Tibial nerve (tissue), 4 donors: ENCODE measurements around the gene SH3RF3.

ENCODE experiments used
- EP300 ChIP-seq, 2 donors: sonication (generic); formaldehyde crosslinking; IDR thresholded peaks; one replicate each; pipeline ENCODE4 v1.6.1; 2017; ENCODE audit warnings: antibody characterized with exemption in 2 of 2, mild to moderate bottlenecking in 1 of 2
- TF ChIP-seq, protein P1 (sequence below), 5 experiments: fragments of 200-600 bp in 3 of 5; fragments of 450-650 bp in 2 of 5; sonication (generic) in 3 of 5; IDR thresholded peaks; one replicate each; pipeline ENCODE4 v1.5.1; 2016 to 2019; ENCODE audit warnings: antibody characterized with exemption in 5 of 5, mild to moderate bottlenecking in 3 of 5, moderate library complexity in 2 of 5

DNA sequence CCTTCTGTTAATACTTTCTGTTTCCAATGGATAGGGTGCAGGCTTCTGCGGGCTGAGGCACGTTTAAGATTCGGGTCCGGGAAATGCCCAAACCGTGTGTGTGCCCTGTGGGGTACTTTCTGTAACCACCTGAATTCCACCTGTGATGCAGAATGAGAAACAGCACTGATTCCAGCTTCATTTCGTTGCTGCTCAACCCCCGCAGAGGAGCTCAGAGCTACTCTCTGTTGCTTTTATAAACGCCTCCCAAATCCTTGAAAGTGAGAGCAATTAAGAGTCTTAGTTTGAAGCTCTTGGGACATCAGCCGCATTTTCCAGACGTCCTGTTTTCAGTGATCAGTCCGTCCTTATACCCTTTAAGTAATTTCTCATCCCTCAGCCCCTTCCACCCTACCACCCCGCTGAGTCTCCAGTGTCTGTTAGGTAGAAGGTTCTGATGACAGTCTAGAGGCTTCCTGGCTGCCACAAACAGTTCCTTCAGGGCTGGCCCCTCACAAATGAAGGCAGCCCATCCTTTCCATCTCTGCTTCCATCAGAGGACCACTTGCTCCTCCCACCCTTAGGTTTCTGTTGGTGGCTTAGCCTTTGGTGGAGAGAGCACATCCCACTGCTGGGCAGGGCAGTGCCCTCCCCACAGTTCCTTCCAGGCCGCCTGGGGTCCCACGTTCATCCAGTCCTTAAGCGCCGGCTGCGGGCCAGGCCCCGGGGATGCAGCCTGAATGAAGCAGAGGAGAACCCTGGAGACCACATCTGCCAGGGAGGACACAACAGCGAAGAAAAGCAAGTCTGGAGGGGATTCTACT is 254.7 kb downstream of the SH3RF3 start:
- no peak for TF ChIP-seq EP300 (IDR thresholded peaks at IDR 0.05)
- TF ChIP-seq, protein P1, sequence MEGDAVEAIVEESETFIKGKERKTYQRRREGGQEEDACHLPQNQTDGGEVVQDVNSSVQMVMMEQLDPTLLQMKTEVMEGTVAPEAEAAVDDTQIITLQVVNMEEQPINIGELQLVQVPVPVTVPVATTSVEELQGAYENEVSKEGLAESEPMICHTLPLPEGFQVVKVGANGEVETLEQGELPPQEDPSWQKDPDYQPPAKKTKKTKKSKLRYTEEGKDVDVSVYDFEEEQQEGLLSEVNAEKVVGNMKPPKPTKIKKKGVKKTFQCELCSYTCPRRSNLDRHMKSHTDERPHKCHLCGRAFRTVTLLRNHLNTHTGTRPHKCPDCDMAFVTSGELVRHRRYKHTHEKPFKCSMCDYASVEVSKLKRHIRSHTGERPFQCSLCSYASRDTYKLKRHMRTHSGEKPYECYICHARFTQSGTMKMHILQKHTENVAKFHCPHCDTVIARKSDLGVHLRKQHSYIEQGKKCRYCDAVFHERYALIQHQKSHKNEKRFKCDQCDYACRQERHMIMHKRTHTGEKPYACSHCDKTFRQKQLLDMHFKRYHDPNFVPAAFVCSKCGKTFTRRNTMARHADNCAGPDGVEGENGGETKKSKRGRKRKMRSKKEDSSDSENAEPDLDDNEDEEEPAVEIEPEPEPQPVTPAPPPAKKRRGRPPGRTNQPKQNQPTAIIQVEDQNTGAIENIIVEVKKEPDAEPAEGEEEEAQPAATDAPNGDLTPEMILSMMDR (IDR thresholded peaks at IDR 0.05): no peak
